ENCODE data around the gene MPI. TPM values are rescaled to one million over a fixed set of nuclear protein-coding genes. Genes with fewer than 3 reads are reported as not detected.
A peak's percentile ranks its signal among the peaks of the same experiment; 100 is the strongest.

MPI gene
- total RNA-seq, 2 experiments from 2014 or later = 55.2 to 56.1 TPM

- CTCF ChIA-PET = interaction anchor here (0.6 to 1.5 kb wide), 3 partner anchors 9 to 117 kb away, joined by 3 to 4 read pairs (median 4); partner anchors contain the start of gene CYP1A2
- Mint-ChIP-seq H3K36me3 (ENCODE audit: low read depth) (peaks cover 14% of the 10 kb centered on the region), H3K27ac (peak overlapping the region; percentile 33)
These were observed 24.5 kb upstream of the MPI start for GRCh38 chr15:74865316-74865715.

GRCh38 chr15:74866090-74866489 is 23.8 kb upstream of the MPI start:
- DNase-seq = no peak
- H3K4me1 Mint-ChIP-seq (ENCODE audit: low read depth) = peaks cover 71% of the 10 kb centered on the region
- H3K27me3 Mint-ChIP-seq (ENCODE audit: low read depth) = no peaks in the 10 kb centered on the region
- peaks cover 14% of the 10 kb centered on the region for H3K36me3 Mint-ChIP-seq (ENCODE audit: low read depth)
- no peaks in the 10 kb centered on the region for H3K9me3 Mint-ChIP-seq
- CTCF ChIA-PET = no interaction called here
- no peak overlapping the region for H3K4me3 Mint-ChIP-seq
- no peak overlapping the region for H3K27ac Mint-ChIP-seq
- intact Hi-C loops (cut with micrococcal nuclease) = no loop called here

More at GRCh38 chr15:74865316-74865715, 24.5 kb upstream of the MPI start:
- Mint-ChIP-seq H3K9me3 (no peaks in the 10 kb centered on the region), H3K4me1 (ENCODE audit: low read depth) (peaks cover 65% of the 10 kb centered on the region), H3K4me3 (no peak overlapping the region), H3K27me3 (ENCODE audit: low read depth) (no peaks in the 10 kb centered on the region)
- intact Hi-C loops (cut with micrococcal nuclease) = no loop called here
- DNase-seq = no peak

GRCh38 chr15:74867466-74868038 is 22.3 kb upstream of the MPI start:
- CTCF ChIA-PET = interaction anchor here (0.9 kb wide), 1 partner anchor 34 kb away, joined by 4 read pairs; no protein-coding TSS in a partner anchor
- H3K4me1 Mint-ChIP-seq (ENCODE audit: low read depth) = peaks cover 82% of the 10 kb centered on the region
- H3K9me3 Mint-ChIP-seq = no peaks in the 10 kb centered on the region
- peak overlapping the region; percentile 68 for H3K27ac Mint-ChIP-seq
- intact Hi-C loops (cut with micrococcal nuclease) = no loop called here
- H3K27me3 Mint-ChIP-seq (ENCODE audit: low read depth) = no peaks in the 10 kb centered on the region
- no peak overlapping the region for H3K4me3 Mint-ChIP-seq
- peaks cover 18% of the 10 kb centered on the region for H3K36me3 Mint-ChIP-seq (ENCODE audit: low read depth)
- DNase-seq = no peak

- H3K27me3 Mint-ChIP-seq (ENCODE audit: low read depth) = no peaks in the 10 kb centered on the region
- peaks cover 21% of the 10 kb centered on the region for H3K36me3 Mint-ChIP-seq (ENCODE audit: low read depth)
- peaks cover 83% of the 10 kb centered on the region for H3K4me1 Mint-ChIP-seq (ENCODE audit: low read depth)
- H3K9me3 Mint-ChIP-seq = no peaks in the 10 kb centered on the region
- CTCF ChIA-PET = interaction anchor here (0.9 kb wide), 1 partner anchor 34 kb away, joined by 4 read pairs; no protein-coding TSS in a partner anchor
- DNase-seq = peak; percentile 38
- intact Hi-C loops (cut with micrococcal nuclease) = no loop called here
- H3K27ac Mint-ChIP-seq = peak overlapping the region; percentile 68
- H3K4me3 Mint-ChIP-seq = peak overlapping the region; percentile 10
These were observed 21.8 kb upstream of the MPI start for GRCh38 chr15:74868059-74868458.

- no peaks in the 10 kb centered on the region for H3K9me3 Mint-ChIP-seq
- DNase-seq = no peak
- peaks cover 75% of the 10 kb centered on the region for H3K4me1 Mint-ChIP-seq (ENCODE audit: low read depth)
- CTCF ChIA-PET = interaction anchor here (0.8 to 3.2 kb wide), 9 partner anchors 11 to 99 kb away, joined by 3 to 22 read pairs (median 4); partner anchors contain the start of gene CSK
- intact Hi-C loops (cut with micrococcal nuclease) = no loop called here
- H3K36me3 Mint-ChIP-seq (ENCODE audit: low read depth) = peaks cover 21% of the 10 kb centered on the region
- no peak overlapping the region for H3K4me3 Mint-ChIP-seq
- H3K27me3 Mint-ChIP-seq (ENCODE audit: low read depth) = no peaks in the 10 kb centered on the region
- peak overlapping the region; percentile 90 for H3K27ac Mint-ChIP-seq
These were observed 20.5 kb upstream of the MPI start for GRCh38 chr15:74869372-74869725.

GRCh38 chr15:74869726-74870407 is 20.0 kb upstream of the MPI start:
- peak; percentile 80 for DNase-seq
- CTCF ChIA-PET = interaction anchor here (0.7 to 3.2 kb wide), 15 partner anchors 11 to 235 kb away, joined by 3 to 22 read pairs (median 4); partner anchors contain the start of gene CSK
- intact Hi-C loops (cut with micrococcal nuclease) = loop anchor here (1.0 to 10.0 kb wide), 4 partner anchors 68 to 582 kb away; partner anchors contain the start of genes C15orf39, COX5A and SIN3A
- H3K4me1 Mint-ChIP-seq (ENCODE audit: low read depth) = peaks cover 72% of the 10 kb centered on the region
- H3K27ac Mint-ChIP-seq = peak overlapping the region; percentile 90
- peak overlapping the region; percentile 60 for H3K4me3 Mint-ChIP-seq
- no peaks in the 10 kb centered on the region for H3K9me3 Mint-ChIP-seq
- peaks cover 21% of the 10 kb centered on the region for H3K36me3 Mint-ChIP-seq (ENCODE audit: low read depth)
- H3K27me3 Mint-ChIP-seq (ENCODE audit: low read depth) = no peaks in the 10 kb centered on the region

- H3K9me3 Mint-ChIP-seq = no peaks in the 10 kb centered on the region
- peaks cover 68% of the 10 kb centered on the region for H3K4me1 Mint-ChIP-seq (ENCODE audit: low read depth)
- no peak for DNase-seq
- peak overlapping the region; percentile 90 for H3K27ac Mint-ChIP-seq
- CTCF ChIA-PET = interaction anchor here (0.7 to 3.2 kb wide), 13 partner anchors 10 to 235 kb away, joined by 3 to 22 read pairs (median 4); no protein-coding TSS in a partner anchor
- no peaks in the 10 kb centered on the region for H3K27me3 Mint-ChIP-seq (ENCODE audit: low read depth)
- peaks cover 19% of the 10 kb centered on the region for H3K36me3 Mint-ChIP-seq (ENCODE audit: low read depth)
- intact Hi-C loops (cut with micrococcal nuclease) = loop anchor here (1.0 to 10.0 kb wide), 4 partner anchors 68 to 582 kb away; partner anchors contain the start of genes C15orf39, COX5A and SIN3A
- peak overlapping the region; percentile 60 for H3K4me3 Mint-ChIP-seq
These were observed 19.2 kb upstream of the MPI start for GRCh38 chr15:74870436-74871215.

GRCh38 chr15:74872702-74873035 is 17.2 kb upstream of the MPI start:
- no peak for DNase-seq
- no peaks in the 10 kb centered on the region for H3K27me3 Mint-ChIP-seq (ENCODE audit: low read depth)
- no peaks in the 10 kb centered on the region for H3K9me3 Mint-ChIP-seq
- CTCF ChIA-PET = interaction anchor here (5.3 kb wide), 1 partner anchor 28 kb away, joined by 23 read pairs; no protein-coding TSS in a partner anchor
- peaks cover 13% of the 10 kb centered on the region for H3K36me3 Mint-ChIP-seq (ENCODE audit: low read depth)
- peak overlapping the region; percentile 98 for H3K4me3 Mint-ChIP-seq
- peak overlapping the region; percentile 92 for H3K27ac Mint-ChIP-seq
- intact Hi-C loops (cut with micrococcal nuclease) = loop anchor here (1.0 to 10.0 kb wide), 6 partner anchors 17 to 580 kb away; partner anchors contain the start of genes ARID3B, C15orf39, FAM219B and SIN3A
- peaks cover 48% of the 10 kb centered on the region for H3K4me1 Mint-ChIP-seq (ENCODE audit: low read depth)

- peaks cover 8% of the 10 kb centered on the region for H3K36me3 Mint-ChIP-seq (ENCODE audit: low read depth)
- H3K4me3 Mint-ChIP-seq = peak within 1 kb of the TSS; percentile 98
- H3K27ac Mint-ChIP-seq = peak within 1 kb of the TSS; percentile 92
- H3K4me1 Mint-ChIP-seq (ENCODE audit: low read depth) = peaks cover 42% of the 10 kb centered on the region
- H3K9me3 Mint-ChIP-seq = no peaks in the 10 kb centered on the region
- H3K27me3 Mint-ChIP-seq (ENCODE audit: low read depth) = no peaks in the 10 kb centered on the region
- intact Hi-C loops (cut with micrococcal nuclease) = loop anchor here (1.0 to 10.0 kb wide), 6 partner anchors 16 to 579 kb away; partner anchors contain the start of genes ARID3B, C15orf39, FAM219B and SIN3A
- peak; percentile 92 for DNase-seq
- CTCF ChIA-PET = interaction anchor here (0.9 to 5.3 kb wide), 3 partner anchors 27 to 104 kb away, joined by 4 to 23 read pairs (median 6); no protein-coding TSS in a partner anchor
These were observed 16.6 kb upstream of the MPI start, which contains the start of gene SCAMP2 for GRCh38 chr15:74873036-74873755. TSS of gene SCAMP2 (minus strand) at chr15:74873365. CDS start at chr15:74873255, 110 bp downstream.

GRCh38 chr15:74873756-74874424 is 16.0 kb upstream of the MPI start:
- Mint-ChIP-seq H3K27ac (peak overlapping the region; percentile 71), H3K4me1 (ENCODE audit: low read depth) (peaks cover 36% of the 10 kb centered on the region), H3K9me3 (no peaks in the 10 kb centered on the region), H3K27me3 (ENCODE audit: low read depth) (no peaks in the 10 kb centered on the region), H3K4me3 (peak overlapping the region; percentile 98), H3K36me3 (ENCODE audit: low read depth) (peaks cover 7% of the 10 kb centered on the region)
- CTCF ChIA-PET = interaction anchor here (0.7 to 5.3 kb wide), 4 partner anchors 9 to 104 kb away, joined by 4 to 23 read pairs (median 5); no protein-coding TSS in a partner anchor
- peak; percentile 29 for DNase-seq
- intact Hi-C loops (cut with micrococcal nuclease) = loop anchor here (1.0 to 10.0 kb wide), 6 partner anchors 15 to 578 kb away; partner anchors contain the start of genes ARID3B, C15orf39, FAM219B and SIN3A

- CTCF ChIA-PET = no interaction called here
- Mint-ChIP-seq H3K27ac (no peak overlapping the region), H3K36me3 (ENCODE audit: low read depth) (no peaks in the 10 kb centered on the region), H3K4me3 (no peak overlapping the region), H3K9me3 (peaks cover 3% of the 10 kb centered on the region), H3K4me1 (ENCODE audit: low read depth) (no peaks in the 10 kb centered on the region), H3K27me3 (ENCODE audit: low read depth) (no peaks in the 10 kb centered on the region)
- intact Hi-C loops (cut with micrococcal nuclease) = loop anchor here (10.0 kb wide), 1 partner anchor 327 kb away; the partner anchor contains the start of gene C15orf39
- DNase-seq = no peak
These were observed 11.6 kb upstream of the MPI start for GRCh38 chr15:74878273-74878672.
